SK-N-SH (cell line): ENCODE data around the gene GAS2L2. TPM values are rescaled to one million over a fixed set of nuclear protein-coding genes. Genes with fewer than 3 reads are reported as not detected.

Source experiments
- CTCF ChIA-PET: fragments of 300-600, 350-600 bp; formaldehyde crosslinking; extraction: SDS; loops from one replicate; lab custom pipeline; 2021; lab: Yijun Ruan, JAX
- POLR2A ChIA-PET: fragments of 350-600 bp; sonication (Branson Sonifier 250); formaldehyde crosslinking; extraction: SDS; loops from one replicate; lab custom pipeline; 2020; ENCODE audit warnings: antibody characterized with exemption, inconsistent platforms; lab: Yijun Ruan, JAX
- DNase-seq: peaks from one replicate; pipeline ENCODE4 v3.0.0; 2012
- H2AFZ ChIP-seq: fragments of 200-600 bp; sonication (generic); 2 replicates; pipeline ENCODE4 v1.8.1; 2016; ENCODE audit warnings: antibody characterized with exemption, mild to moderate bottlenecking, low read depth
- H3F3A ChIP-seq: fragments of 200-600 bp; sonication (generic); replicated peaks from 2 replicates; pipeline ENCODE3; 2016; ENCODE audit warnings: antibody characterized with exemption, mild to moderate bottlenecking; ENCODE audit not compliant: insufficient read depth
- H3K27ac ChIP-seq, 2 experiments: fragments of 200-500 bp in 1 of 2; fragments of 200-600 bp in 1 of 2; sonication (Bioruptor generic) in 1 of 2; sonication (generic), shearing (Covaris generic) in 1 of 2; 2 replicates each; pipeline versions ENCODE4 v1.5.1 to v1.6.1; 2014 to 2016; ENCODE audit warnings: low read depth in 2 of 2, inconsistent platforms in 1 of 2, low read length in 1 of 2, mild to moderate bottlenecking in 1 of 2, mixed read lengths in 1 of 2
- H3K27me3 ChIP-seq: fragments of 200-600 bp; sonication (generic), shearing (Covaris generic); 2 replicates; pipeline ENCODE4 v1.6.1; 2016; ENCODE audit warnings: mixed run types; ENCODE audit not compliant: insufficient read depth
- H3K36me3 ChIP-seq, 2 experiments: fragments of 200-500 bp in 1 of 2; fragments of 200-600 bp in 1 of 2; sonication (Bioruptor generic) in 1 of 2; sonication (generic) in 1 of 2; replicated peaks in 1 of 2; 2 replicates each; pipeline versions ENCODE3 to v1.5.1; 2014 to 2016; ENCODE audit warnings: low read length in 1 of 2, mild to moderate bottlenecking in 1 of 2; ENCODE audit not compliant: insufficient read depth in 2 of 2, control insufficient read depth in 1 of 2
- H3K4me1 ChIP-seq, 2 experiments: fragments of 200-500 bp in 1 of 2; fragments of 200-600 bp in 1 of 2; sonication (Bioruptor generic) in 1 of 2; sonication (generic), shearing (Covaris generic) in 1 of 2; 2 replicates each; pipeline versions ENCODE4 v1.5.1 to v1.6.1; 2014 to 2016; ENCODE audit warnings: low read depth in 1 of 2, low read length in 1 of 2, mixed run types in 1 of 2; ENCODE audit not compliant: insufficient read depth in 2 of 2, control insufficient read depth in 1 of 2
- H3K4me2 ChIP-seq: fragments of 200-600 bp; sonication (generic), shearing (Covaris generic); 2 replicates; pipeline ENCODE4 v1.6.1; 2017; ENCODE audit warnings: mixed run types
- H3K4me3 ChIP-seq, 2 experiments: fragments of 200-500 bp in 1 of 2; fragments of 200-600 bp in 1 of 2; sonication (Bioruptor generic) in 1 of 2; sonication (generic), shearing (Covaris generic) in 1 of 2; 2 replicates each; pipeline versions ENCODE4 v1.5.1 to v1.8.1; 2014 to 2016; ENCODE audit warnings: low read depth in 2 of 2, inconsistent platforms in 1 of 2, low read length in 1 of 2, mild to moderate bottlenecking in 1 of 2, mixed read lengths in 1 of 2, moderate library complexity in 1 of 2
- H3K79me2 ChIP-seq: fragments of 200-600 bp; sonication (generic); 2 replicates; pipeline ENCODE4 v1.8.1; 2017; ENCODE audit warnings: mild to moderate bottlenecking; ENCODE audit not compliant: insufficient read depth
- H3K9ac ChIP-seq: fragments of 200-600 bp; sonication (generic); 2 replicates; pipeline ENCODE4 v1.6.1; 2017; ENCODE audit warnings: mixed run types
- H3K9me2 ChIP-seq: fragments of 200-600 bp; sonication (generic); 2 replicates; pipeline ENCODE4 v1.6.1; 2017; ENCODE audit warnings: mixed run types
- H3K9me3 ChIP-seq: fragments of 200-600 bp; sonication (generic); 2 replicates; pipeline ENCODE4 v1.6.1; 2017; ENCODE audit warnings: mixed run types, mild to moderate bottlenecking, moderate library complexity
- H4K20me1 ChIP-seq: fragments of 200-600 bp; sonication (generic); 2 replicates; pipeline ENCODE4 v1.6.1; 2017; ENCODE audit warnings: mild to moderate bottlenecking, mixed run types; ENCODE audit not compliant: insufficient read depth
- CHD2 ChIP-seq: fragments of 150-350 bp; IDR thresholded peaks from 2 replicates; pipeline ENCODE4 v1.6.1; 2018; ENCODE audit warnings: low read length; ENCODE audit not compliant: partially characterized antibody
- ELF1 ChIP-seq: IDR thresholded peaks from 2 replicates; pipeline ENCODE4 v1.4.0; 2012
- EP300 ChIP-seq, 2 experiments: IDR thresholded peaks; 2 replicates each; pipeline versions ENCODE4 v1.4.0 to v1.6.1; 2012; ENCODE audit warnings: borderline replicate concordance in 1 of 2, low read depth in 1 of 2, low read length in 1 of 2
- FOXJ3 ChIP-seq: sonication (generic); formaldehyde crosslinking; IDR thresholded peaks from 2 replicates; pipeline ENCODE4 v1.5.1; 2020; ENCODE audit warnings: mild to moderate bottlenecking, missing genetic modification reagents
- FOXM1 ChIP-seq: IDR thresholded peaks from 2 replicates; pipeline ENCODE4 v1.4.0; 2012; ENCODE audit warnings: low read depth, mild to moderate bottlenecking
- GABPA ChIP-seq: IDR thresholded peaks from 2 replicates; pipeline ENCODE4 v1.4.0; 2012; ENCODE audit warnings: low read depth, mild to moderate bottlenecking
- JUND ChIP-seq: IDR thresholded peaks from 2 replicates; pipeline ENCODE4 v1.4.0; 2012
- MEF2A ChIP-seq: IDR thresholded peaks from 2 replicates; pipeline ENCODE4 v1.4.0; 2012; ENCODE audit warnings: low read depth, borderline replicate concordance
- MXI1 ChIP-seq: IDR thresholded peaks from 2 replicates; pipeline ENCODE4 v1.6.1; 2012; ENCODE audit warnings: mild to moderate bottlenecking, low read depth, low read length, improper control_type of control experiment
- NFIC ChIP-seq: IDR thresholded peaks from 2 replicates; pipeline ENCODE4 v1.4.0; 2012; ENCODE audit warnings: borderline replicate concordance
- NRF1 ChIP-seq: IDR thresholded peaks from 2 replicates; pipeline ENCODE4 v1.6.1; 2012; ENCODE audit warnings: low read depth, mild to moderate bottlenecking, low read length
- POLR2AphosphoS5 ChIP-seq: IDR thresholded peaks from 2 replicates; pipeline ENCODE4 v1.6.1; 2012; ENCODE audit warnings: low read depth, low read length
- RAD21 ChIP-seq: IDR thresholded peaks from 2 replicates; pipeline ENCODE4 v1.6.1; 2012; ENCODE audit warnings: mild to moderate bottlenecking, low read length
- RCOR1 ChIP-seq: fragments of 150-350 bp; IDR thresholded peaks from 2 replicates; pipeline ENCODE4 v1.6.1; 2017; ENCODE audit warnings: antibody characterized with exemption, low read length
- SIN3A ChIP-seq: IDR thresholded peaks from 2 replicates; pipeline ENCODE4 v1.6.1; 2012; ENCODE audit warnings: low read depth, mild to moderate bottlenecking, low read length, moderate library complexity, borderline replicate concordance
- SMC3 ChIP-seq: IDR thresholded peaks from 2 replicates; pipeline ENCODE4 v1.6.1; 2012; ENCODE audit warnings: low read depth, low read length, improper control_type of control experiment
- TAF1 ChIP-seq: IDR thresholded peaks from 2 replicates; pipeline ENCODE4 v1.6.1; 2012; ENCODE audit warnings: low read depth, mild to moderate bottlenecking, low read length, moderate library complexity, borderline replicate concordance
- TCF12 ChIP-seq: IDR thresholded peaks from 2 replicates; pipeline ENCODE4 v1.4.0; 2012
- TEAD4 ChIP-seq: IDR thresholded peaks from 2 replicates; pipeline ENCODE4 v1.4.0; 2012; ENCODE audit warnings: mild to moderate bottlenecking, borderline replicate concordance; ENCODE audit not compliant: insufficient read depth
- WGBS: methylation state at CpG from one replicate; pipeline ENCODE4 v1.1.6; 2017; ENCODE audit warnings: low lambda C conversion rate; 5-methylcytosine and 5-hydroxymethylcytosine counted together
- polyA plus RNA-seq, 3 experiments: library from polyadenylated mRNA; depleted of rRNA; stranded (reverse); fragments of >200 nt; gene quantifications; 2 replicates each; pipeline ENCODE4 v1.2.3, GENCODE V29; 2012
- TF ChIP-seq, protein P1 (sequence below): IDR thresholded peaks from 2 replicates; pipeline ENCODE4 v1.4.0; 2012; ENCODE audit warnings: low read depth, borderline replicate concordance
- TF ChIP-seq, protein P2 (sequence below): IDR thresholded peaks from 2 replicates; pipeline ENCODE4 v1.4.0; 2012; ENCODE audit warnings: low read depth
- TF ChIP-seq, protein P3 (sequence below): IDR thresholded peaks from 2 replicates; pipeline ENCODE4; 2012

The GAS2L2 gene
- polyA plus RNA-seq, 1 of the 3 experiments (the other 2 are of a cell fraction) = not detected

DNA sequence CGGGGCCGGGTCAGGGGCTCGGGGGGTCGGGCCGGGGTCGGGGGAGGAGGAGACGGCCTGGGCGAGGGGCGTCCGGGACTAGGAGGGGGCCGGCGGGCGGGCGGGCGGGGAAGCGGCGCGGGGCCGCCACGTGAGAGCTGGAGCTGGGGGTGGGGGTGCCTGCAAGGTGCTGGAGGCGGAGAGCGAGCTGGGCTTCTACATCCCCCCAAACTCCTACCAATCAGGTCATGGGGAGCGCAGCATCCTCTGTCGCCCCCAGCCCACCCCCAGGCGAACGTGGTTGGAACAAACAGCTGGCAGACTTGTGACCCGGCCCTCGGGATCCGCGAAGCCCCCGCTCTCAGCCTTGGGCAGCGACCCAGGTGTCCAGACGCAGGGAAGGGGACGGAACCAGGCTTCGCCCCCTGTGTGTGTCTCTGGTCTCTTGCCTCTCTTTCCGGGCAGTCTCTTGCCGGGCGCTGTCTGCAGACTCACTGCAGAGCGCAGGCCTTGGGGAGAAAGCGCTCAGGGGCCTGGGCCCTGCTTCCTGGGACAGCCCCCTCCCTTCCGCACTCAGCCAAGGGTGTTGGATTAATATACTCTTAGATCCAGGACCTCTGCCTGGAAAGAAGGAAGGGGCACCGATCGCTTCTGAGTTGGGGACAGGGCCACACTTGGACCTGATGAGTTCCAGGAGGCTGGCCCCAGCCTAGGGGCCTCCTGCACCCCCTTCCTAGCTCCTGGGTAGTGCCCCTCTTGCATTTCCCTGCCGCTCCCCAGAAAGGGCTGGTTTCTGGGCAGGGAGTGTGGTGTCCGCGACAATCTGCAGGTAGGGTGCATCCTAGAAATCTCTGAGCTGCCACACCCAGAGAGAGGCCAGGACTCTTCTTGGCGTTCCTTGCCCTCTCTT lies 20.9 kb downstream of the GAS2L2 start:
- Histone ChIP-seq H3K4me1 (peaks cover 5 to 12% of the 10 kb centered on the region in 2 experiments; a peak in 2 of 4 replicates), H3K9me2 (no peaks in the 10 kb centered on the region), H3K4me2 (peak overlapping the region; percentile 81), H3K9me3 (no peaks in the 10 kb centered on the region), H3K36me3 (peaks cover 0 to 4% of the 10 kb centered on the region in 2 experiments), H3K27ac (peak overlapping the region in 1 of 2 experiments; percentile 9; a peak in 1 of 4 replicates), H2AFZ (no peak overlapping the region), H3K9ac (peak overlapping the region; percentile 62; the same call in 1 of the 2 replicates), H3F3A (no peaks in the 10 kb centered on the region), H3K27me3 (no peaks in the 10 kb centered on the region), H4K20me1 (no peaks in the 10 kb centered on the region), H3K4me3 (peak overlapping the region; percentile 63 to 65; a peak in 3 of 4 replicates), H3K79me2 (no peaks in the 10 kb centered on the region)
- POLR2A ChIA-PET = interaction anchor here (0.7 kb wide), 1 partner anchor 154 kb away, joined by 3 read pairs; the partner anchor contains the start of gene PEX12
- TF ChIP-seq NFIC (no peak), FOXJ3 (CRISPR knock-in tag) (no peak), ELF1 (no peak), JUND (no peak), RAD21 (no peak), MEF2A (no peak), TCF12 (no peak), CHD2 (no peak), GABPA (no peak)
- TF ChIP-seq, protein P1, sequence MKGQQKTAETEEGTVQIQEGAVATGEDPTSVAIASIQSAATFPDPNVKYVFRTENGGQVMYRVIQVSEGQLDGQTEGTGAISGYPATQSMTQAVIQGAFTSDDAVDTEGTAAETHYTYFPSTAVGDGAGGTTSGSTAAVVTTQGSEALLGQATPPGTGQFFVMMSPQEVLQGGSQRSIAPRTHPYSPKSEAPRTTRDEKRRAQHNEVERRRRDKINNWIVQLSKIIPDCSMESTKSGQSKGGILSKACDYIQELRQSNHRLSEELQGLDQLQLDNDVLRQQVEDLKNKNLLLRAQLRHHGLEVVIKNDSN = no peak
- TF ChIP-seq, protein P2, sequence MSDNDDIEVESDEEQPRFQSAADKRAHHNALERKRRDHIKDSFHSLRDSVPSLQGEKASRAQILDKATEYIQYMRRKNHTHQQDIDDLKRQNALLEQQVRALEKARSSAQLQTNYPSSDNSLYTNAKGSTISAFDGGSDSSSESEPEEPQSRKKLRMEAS = no peak
- WGBS = 31% methylated on average over 15 of the region's 47 CpGs
- peak; percentile 77 for DNase-seq
- CTCF ChIA-PET = interaction anchor here (0.9 to 5.2 kb wide), 8 partner anchors 12 to 176 kb away, joined by 3 to 53 read pairs (median 4); no protein-coding TSS in a partner anchor

DNA sequence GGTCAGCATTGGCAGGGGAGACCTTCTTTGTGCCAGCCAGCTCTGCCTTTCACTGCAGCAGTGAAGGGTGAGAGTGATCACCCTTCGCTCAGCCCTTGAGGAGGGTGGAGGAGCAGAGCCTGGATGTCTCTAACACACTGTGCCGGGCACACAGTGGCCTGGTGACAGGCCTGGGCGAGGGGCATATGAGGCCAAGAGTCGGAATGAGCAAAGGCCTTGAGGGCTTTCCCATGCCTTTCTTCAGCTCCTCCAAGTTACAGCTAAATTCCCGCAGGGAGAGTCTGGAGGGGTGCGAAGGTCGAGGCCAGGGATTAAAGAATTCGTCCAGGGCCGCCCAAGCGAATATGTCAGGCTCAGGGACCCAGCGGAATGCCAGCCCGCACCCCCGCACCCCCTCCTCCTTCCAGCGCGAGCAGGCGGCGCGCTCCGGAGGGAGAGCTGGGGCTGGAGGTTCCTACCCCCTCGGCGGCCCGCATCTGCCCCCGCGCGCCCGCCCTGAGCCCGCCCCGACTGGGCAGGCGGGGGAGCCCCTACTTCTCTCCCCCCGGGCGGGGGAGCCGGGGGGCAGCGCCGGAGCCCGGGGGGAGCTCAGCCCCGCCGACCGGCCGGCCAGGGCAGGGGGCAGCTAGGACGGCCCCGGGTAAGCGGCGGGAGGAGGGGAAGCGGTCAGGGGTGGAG lies 21.7 kb downstream of the GAS2L2 start, which contains the start of gene RASL10B:
Gene RASL10B, plus strand, starts transcription at position 401 of the 678 bp plus-strand sequence. CDS start 3,546 bp downstream, outside the sequence.
- no peaks in the 10 kb centered on the region for H3K9me2 ChIP-seq
- DNase-seq = peak; percentile 93
- peak within 1 kb of the TSS; percentile 81 for H3K4me2 ChIP-seq
- H3K9ac ChIP-seq = peak within 1 kb of the TSS; percentile 62
- H3K4me1 ChIP-seq = peaks cover 13 to 20% of the 10 kb centered on the region in 2 experiments; a peak in 3 of 4 replicates
- CTCF ChIA-PET = interaction anchor here (0.9 to 5.2 kb wide), 8 partner anchors 13 to 118 kb away, joined by 3 to 53 read pairs (median 4); no protein-coding TSS in a partner anchor
- POLR2A ChIA-PET = interaction anchor here (0.7 kb wide), 1 partner anchor 153 kb away, joined by 3 read pairs; the partner anchor contains the start of gene PEX12
- H4K20me1 ChIP-seq = peaks cover 6% of the 10 kb centered on the region
- H3K9me3 ChIP-seq = no peaks in the 10 kb centered on the region
- 12% methylated on average over 26 of the region's 44 CpGs for WGBS
- H2AFZ ChIP-seq = no peak within 1 kb of the TSS
- H3K4me3 ChIP-seq = peak within 1 kb of the TSS; percentile 63 to 65
- H3K27ac ChIP-seq = peak within 1 kb of the TSS in 1 of 2 experiments; percentile 9; a peak in 1 of 4 replicates
- H3F3A ChIP-seq = peaks cover 6% of the 10 kb centered on the region
- H3K36me3 ChIP-seq = peaks cover 0 to 4% of the 10 kb centered on the region in 2 experiments
- H3K27me3 ChIP-seq = no peaks in the 10 kb centered on the region
- H3K79me2 ChIP-seq = no peaks in the 10 kb centered on the region
- no peak for TF ChIP-seq TAF1
- TF ChIP-seq ELF1 = no peak
- TF ChIP-seq, protein P2 = peak; percentile 68
- no peak for TF ChIP-seq RAD21
- TF ChIP-seq TEAD4 = 0 out of 2 replicates have a peak, but pooled peaks have one; percentile 34
- no peak for TF ChIP-seq CHD2
- TF ChIP-seq NRF1 = no peak
- no peak for TF ChIP-seq EP300 (IDR thresholded peaks at IDR 0.05; ENCODE audit: borderline replicate concordance in 1 of 2, low read depth in 1 of 2, low read length in 1 of 2)
- no peak for TF ChIP-seq POLR2AphosphoS5
- TF ChIP-seq NFIC = no peak
- no peak for TF ChIP-seq RCOR1
- no peak for TF ChIP-seq SIN3A
- TF ChIP-seq GABPA = no peak
- TF ChIP-seq SMC3 = no peak
- TF ChIP-seq FOXJ3 (CRISPR knock-in tag) = no peak
- no peak for TF ChIP-seq FOXM1
- TF ChIP-seq MXI1 = no peak
- TF ChIP-seq, protein P3, sequence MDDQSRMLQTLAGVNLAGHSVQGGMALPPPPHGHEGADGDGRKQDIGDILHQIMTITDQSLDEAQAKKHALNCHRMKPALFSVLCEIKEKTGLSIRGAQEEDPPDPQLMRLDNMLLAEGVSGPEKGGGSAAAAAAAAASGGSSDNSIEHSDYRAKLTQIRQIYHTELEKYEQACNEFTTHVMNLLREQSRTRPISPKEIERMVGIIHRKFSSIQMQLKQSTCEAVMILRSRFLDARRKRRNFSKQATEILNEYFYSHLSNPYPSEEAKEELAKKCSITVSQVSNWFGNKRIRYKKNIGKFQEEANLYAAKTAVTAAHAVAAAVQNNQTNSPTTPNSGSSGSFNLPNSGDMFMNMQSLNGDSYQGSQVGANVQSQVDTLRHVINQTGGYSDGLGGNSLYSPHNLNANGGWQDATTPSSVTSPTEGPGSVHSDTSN = peak; percentile 16; the same call in 1 of the 2 replicates
